Mesenteric fat pad (tissue), 1 donor: ENCODE data around the gene ZNF784. TPM values are rescaled to one million over a fixed set of nuclear protein-coding genes. Genes with fewer than 3 reads are reported as not detected.

Experiments used
- DNase-seq: peaks from one replicate; pipeline ENCODE4 v3.0.0-alpha.2; 2020; ENCODE audit warnings: low spot score
- total RNA-seq: library from RNA; stranded (reverse); fragmentation: NEBNext Ultra II Directional; extraction: Animal tissue kit (Norgen Biotek cat#: 25700); gene quantifications from one replicate; pipeline ENCODE4 v1.2.1, GENCODE V29; 2021
- donor health status: DM: yes; HTN: yes; CAD: no.

Gene ZNF784
- total RNA-seq, 1 donor from 2014 or later, result 4.5 TPM

GRCh38 chr19:55644191-55644833, 19.9 kb upstream of the ZNF784 start:
- DNase-seq, result no peak

GRCh38 chr19:55643887-55644176, 19.5 kb upstream of the ZNF784 start:
- no peak for DNase-seq

- no peak for DNase-seq
These were observed 18.9 kb upstream of the ZNF784 start, which contains the start of gene ZNF581 for GRCh38 chr19:55643003-55643886. TSS of gene ZNF581 (plus strand) at chr19:55643649. CDS start at chr19:55644572, 923 bp downstream.

GRCh38 chr19:55642153-55643002, 18.0 kb upstream of the ZNF784 start:
- DNase-seq, result no peak

- no peak for DNase-seq
These were observed 17.2 kb upstream of the ZNF784 start for GRCh38 chr19:55641426-55642152.

- no peak for DNase-seq
These were observed 16.4 kb upstream of the ZNF784 start, which contains the start of gene ZNF580 for GRCh38 chr19:55640577-55641425. TSS of gene ZNF580 (plus strand) at chr19:55641002. CDS start at chr19:55642509, 1,507 bp downstream.

- no peak for DNase-seq
These were observed 15.7 kb upstream of the ZNF784 start for GRCh38 chr19:55640043-55640576.

GRCh38 chr19:55638864-55639359, 14.5 kb upstream of the ZNF784 start:
- DNase-seq, result no peak

GRCh38 chr19:55637534-55637933, 13.2 kb upstream of the ZNF784 start:
- DNase-seq, result no peak

GRCh38 chr19:55636723-55637122, 12.4 kb upstream of the ZNF784 start:
- DNase-seq, result no peak

GRCh38 chr19:55635856-55636440, 11.6 kb upstream of the ZNF784 start:
- no peak for DNase-seq

- no peak for DNase-seq
These were observed 11.0 kb upstream of the ZNF784 start for GRCh38 chr19:55635334-55635717.

- no peak for DNase-seq
These were observed 9.5 kb upstream of the ZNF784 start for GRCh38 chr19:55633861-55634260.

GRCh38 chr19:55632463-55632834, 8.1 kb upstream of the ZNF784 start:
- DNase-seq, result no peak

- DNase-seq, result no peak
These were observed 2.0 kb upstream of the ZNF784 start for GRCh38 chr19:55626350-55626749.

GRCh38 chr19:55625004-55625326, 599 bp upstream of the ZNF784 start:
- DNase-seq, result no peak

GRCh38 chr19:55623561-55623960, 805 bp downstream of the ZNF784 start:
- DNase-seq, result no peak

GRCh38 chr19:55623130-55623529, 1.2 kb downstream of the ZNF784 start:
- no peak for DNase-seq

GRCh38 chr19:55622242-55622969, 2.0 kb downstream of the ZNF784 start:
- DNase-seq, result no peak
